Thoracic aorta (tissue), 2 donors: Measurements from ENCODE around the gene GMPPA. TPM values are rescaled to one million over a fixed set of nuclear protein-coding genes. Genes with fewer than 3 reads are reported as not detected.

ENCODE experiments used
- ATAC-seq: fragments of 150-250 bp; one replicate; pipeline ENCODE4 v1.8.0; 2017; ENCODE audit warnings: low read depth; ENCODE audit not compliant: insufficient number of reproducible peaks, low FRiP score
- DNase-seq: peaks from one replicate; pipeline ENCODE4 v3.0.0-alpha.2; 2020; ENCODE audit warnings: low spot score
- H3K27ac ChIP-seq, 2 donors: fragments of 200-600 bp; sonication (generic); 1 replicate in 1 of 2; 2 replicates in 1 of 2; pipeline ENCODE4 v1.5.1; 2016; ENCODE audit warnings: mild to moderate bottlenecking in 2 of 2, moderate library complexity in 2 of 2
- H3K27me3 ChIP-seq: fragments of 200-600 bp; sonication (generic); replicated peaks from 2 replicates; pipeline ENCODE4 v1.6.0; 2016; ENCODE audit warnings: mild to moderate bottlenecking; ENCODE audit not compliant: insufficient read depth
- H3K36me3 ChIP-seq: fragments of 200-600 bp; sonication (generic); one replicate; pipeline ENCODE4 v1.5.1; 2016
- H3K4me1 ChIP-seq, 2 donors: fragments of 200-600 bp; sonication (generic); 1 replicate in 1 of 2; 2 replicates in 1 of 2; pipeline versions ENCODE4 v1.5.1 to v1.6.0; 2016; ENCODE audit warnings: low read depth in 2 of 2, mild to moderate bottlenecking in 1 of 2; ENCODE audit not compliant: control insufficient read depth in 1 of 2
- H3K4me3 ChIP-seq: fragments of 200-600 bp; sonication (generic); 2 replicates; pipeline ENCODE4 v1.5.1; 2016; ENCODE audit warnings: mild to moderate bottlenecking
- H3K9me3 ChIP-seq: fragments of 200-600 bp; sonication (generic); 2 replicates; pipeline ENCODE4 v1.5.1; 2016
- CTCF ChIP-seq: fragments of 200-600 bp; sonication (generic); IDR thresholded peaks from one replicate; pipeline ENCODE4 v1.5.1; 2019; ENCODE audit warnings: antibody characterized with exemption
- total RNA-seq, 2 donors: library from RNA; depleted of rRNA; stranded (reverse); fragments of >200 nt; gene quantifications; one replicate each; pipeline versions ENCODE4 v1.1.0 to v1.2.3, GENCODE V29; 2016

Gene GMPPA
- total RNA-seq, 2 donors from 2014 or later, result 30.5 to 56.5 TPM

- Histone ChIP-seq H3K4me1 (peaks cover 0 to 25% of the 10 kb centered on the region in 2 donors), H3K27me3 (no peaks in the 10 kb centered on the region), H3K9me3 (no peaks in the 10 kb centered on the region), H3K27ac (peak overlapping the region in 1 of 2 donors; percentile 29), H3K36me3 (no peaks in the 10 kb centered on the region), H3K4me3 (peak overlapping the region; percentile 66)
- no peak for TF ChIP-seq CTCF
- ATAC-seq, result no peak
- no peak for DNase-seq
Observed at GRCh38 chr2:219522111-219523030, 23.7 kb downstream of the GMPPA start.

GRCh38 chr2:219523031-219523671, 24.5 kb downstream of the GMPPA start:
- Histone ChIP-seq H3K4me1 (peaks cover 0 to 25% of the 10 kb centered on the region in 2 donors), H3K27ac (no peak overlapping the region), H3K9me3 (no peaks in the 10 kb centered on the region), H3K36me3 (no peaks in the 10 kb centered on the region), H3K4me3 (peak overlapping the region; percentile 66), H3K27me3 (no peaks in the 10 kb centered on the region)
- DNase-seq, result no peak
- ATAC-seq, result no peak
- TF ChIP-seq CTCF, result no peak

GRCh38 chr2:219524817-219525216, 26.1 kb downstream of the GMPPA start:
- DNase-seq (no peak), ATAC-seq (no peak)
- Histone ChIP-seq H3K4me1 (peaks cover 0 to 29% of the 10 kb centered on the region in 2 donors), H3K27me3 (no peaks in the 10 kb centered on the region), H3K9me3 (no peaks in the 10 kb centered on the region), H3K27ac (no peak overlapping the region), H3K36me3 (no peaks in the 10 kb centered on the region), H3K4me3 (no peak overlapping the region)
- TF ChIP-seq CTCF, result no peak

- Histone ChIP-seq H3K27ac (no peak overlapping the region), H3K4me1 (peaks cover 0 to 34% of the 10 kb centered on the region in 2 donors), H3K27me3 (no peaks in the 10 kb centered on the region), H3K9me3 (no peaks in the 10 kb centered on the region), H3K36me3 (no peaks in the 10 kb centered on the region), H3K4me3 (no peak overlapping the region)
- ATAC-seq, result no peak
- no peak for TF ChIP-seq CTCF
- DNase-seq, result no peak
Observed at GRCh38 chr2:219525533-219526232, 27.0 kb downstream of the GMPPA start.
